ENCODE results near the gene PDK2.

Gene PDK2

GRCh38 chr17:50079334-50080095 lies 15.6 kb upstream of the PDK2 start:
- DNase-seq (ENCODE audit: low read depth): no peak

- DNase-seq (ENCODE audit: low read depth): no peak
Measured at GRCh38 chr17:50080096-50080480, 15.1 kb upstream of the PDK2 start.

- no peak for DNase-seq (ENCODE audit: low read depth)
Measured at GRCh38 chr17:50080827-50081226, 14.3 kb upstream of the PDK2 start.

- no peak for DNase-seq (ENCODE audit: low read depth)
Measured at GRCh38 chr17:50081757-50082156, 13.4 kb upstream of the PDK2 start.

GRCh38 chr17:50087246-50087911 lies 7.8 kb upstream of the PDK2 start:
- DNase-seq (ENCODE audit: low read depth): peak; percentile 68

- no peak for DNase-seq (ENCODE audit: low read depth)
Measured at GRCh38 chr17:50087912-50088405, 7.2 kb upstream of the PDK2 start.

GRCh38 chr17:50088952-50089825 lies 6.0 kb upstream of the PDK2 start:
- no peak for DNase-seq (ENCODE audit: low read depth)

GRCh38 chr17:50090071-50090470 lies 5.1 kb upstream of the PDK2 start:
- no peak for DNase-seq (ENCODE audit: low read depth)

GRCh38 chr17:50090971-50091917 lies 3.9 kb upstream of the PDK2 start:
- DNase-seq (ENCODE audit: low read depth): no peak

GRCh38 chr17:50091918-50092285 lies 3.2 kb upstream of the PDK2 start:
- no peak for DNase-seq (ENCODE audit: low read depth)

GRCh38 chr17:50093246-50093645 lies 1.9 kb upstream of the PDK2 start:
- DNase-seq (ENCODE audit: low read depth): no peak

GRCh38 chr17:50093807-50094206 lies 1.3 kb upstream of the PDK2 start:
- no peak for DNase-seq (ENCODE audit: low read depth)

GRCh38 chr17:50094243-50094752 lies 853 bp upstream of the PDK2 start:
- DNase-seq (ENCODE audit: low read depth): peak; percentile 95

GRCh38 chr17:50095626-50096037 lies 481 bp downstream of the PDK2 start:
- DNase-seq (ENCODE audit: low read depth): no peak

GRCh38 chr17:50096092-50096491 lies 941 bp downstream of the PDK2 start:
- no peak for DNase-seq (ENCODE audit: low read depth)

GRCh38 chr17:50096758-50097157 lies 1.6 kb downstream of the PDK2 start:
- DNase-seq (ENCODE audit: low read depth): no peak

GRCh38 chr17:50097455-50097854 lies 2.3 kb downstream of the PDK2 start:
- DNase-seq (ENCODE audit: low read depth): no peak

- no peak for DNase-seq (ENCODE audit: low read depth)
Measured at GRCh38 chr17:50097926-50098325, 2.8 kb downstream of the PDK2 start.

GRCh38 chr17:50098583-50098982 lies 3.4 kb downstream of the PDK2 start:
- DNase-seq (ENCODE audit: low read depth): no peak

- DNase-seq (ENCODE audit: low read depth): no peak
Measured at GRCh38 chr17:50099003-50099402, 3.9 kb downstream of the PDK2 start.

- no peak for DNase-seq (ENCODE audit: low read depth)
Measured at GRCh38 chr17:50100480-50100883, 5.3 kb downstream of the PDK2 start.
